ENCODE data around the gene KIAA1217.

Gene KIAA1217

GRCh38 chr10:24238519-24239247, 29.7 kb downstream of the KIAA1217 start:
- TF ChIP-seq REST (IDR thresholded peaks at IDR 0.05; ENCODE audit: insufficient read depth in 1 of 2, low read depth in 2 of 2, low read length in 2 of 2) (no peak), TAF1 (IDR thresholded peaks at IDR 0.05; ENCODE audit: borderline replicate concordance, insufficient read depth, low read length) (no peak), SIN3A (IDR thresholded peaks at IDR 0.05; ENCODE audit: borderline replicate concordance, insufficient read depth, low read length) (no peak), POLR2AphosphoS5 (IDR thresholded peaks at IDR 0.05; ENCODE audit: low read depth, low read length) (no peak), FOXP2 (optimal IDR thresholded peaks at IDR 0.05; ENCODE audit: borderline replicate concordance, extremely low read depth, extremely low read length, insufficient read depth) (no peak)

GRCh38 chr10:24239289-24240040, 30.5 kb downstream of the KIAA1217 start:
- TF ChIP-seq FOXP2 (optimal IDR thresholded peaks at IDR 0.05; ENCODE audit: borderline replicate concordance, extremely low read depth, extremely low read length, insufficient read depth) = no peak
- TF ChIP-seq POLR2AphosphoS5 (IDR thresholded peaks at IDR 0.05; ENCODE audit: low read depth, low read length) = no peak
- TF ChIP-seq TAF1 (IDR thresholded peaks at IDR 0.05; ENCODE audit: borderline replicate concordance, insufficient read depth, low read length) = no peak
- no peak for TF ChIP-seq REST (IDR thresholded peaks at IDR 0.05; ENCODE audit: insufficient read depth in 1 of 2, low read depth in 2 of 2, low read length in 2 of 2)
- TF ChIP-seq SIN3A (IDR thresholded peaks at IDR 0.05; ENCODE audit: borderline replicate concordance, insufficient read depth, low read length) = no peak

- no peak for TF ChIP-seq POLR2AphosphoS5 (IDR thresholded peaks at IDR 0.05; ENCODE audit: low read depth, low read length)
- no peak for TF ChIP-seq REST (IDR thresholded peaks at IDR 0.05; ENCODE audit: insufficient read depth in 1 of 2, low read depth in 2 of 2, low read length in 2 of 2)
- no peak for TF ChIP-seq TAF1 (IDR thresholded peaks at IDR 0.05; ENCODE audit: borderline replicate concordance, insufficient read depth, low read length)
- no peak for TF ChIP-seq SIN3A (IDR thresholded peaks at IDR 0.05; ENCODE audit: borderline replicate concordance, insufficient read depth, low read length)
- no peak for TF ChIP-seq FOXP2 (optimal IDR thresholded peaks at IDR 0.05; ENCODE audit: borderline replicate concordance, extremely low read depth, extremely low read length, insufficient read depth)
Measured at GRCh38 chr10:24240041-24240751, 31.3 kb downstream of the KIAA1217 start.

- TF ChIP-seq TAF1 (IDR thresholded peaks at IDR 0.05; ENCODE audit: borderline replicate concordance, insufficient read depth, low read length) (no peak), REST (IDR thresholded peaks at IDR 0.05; ENCODE audit: insufficient read depth in 1 of 2, low read depth in 2 of 2, low read length in 2 of 2) (no peak)
Measured at GRCh38 chr10:24241536-24242040, 32.6 kb downstream of the KIAA1217 start.

All from PFSK-1 (cell line).